ENCODE results near the gene SGO2.

The SGO2 gene

DNA sequence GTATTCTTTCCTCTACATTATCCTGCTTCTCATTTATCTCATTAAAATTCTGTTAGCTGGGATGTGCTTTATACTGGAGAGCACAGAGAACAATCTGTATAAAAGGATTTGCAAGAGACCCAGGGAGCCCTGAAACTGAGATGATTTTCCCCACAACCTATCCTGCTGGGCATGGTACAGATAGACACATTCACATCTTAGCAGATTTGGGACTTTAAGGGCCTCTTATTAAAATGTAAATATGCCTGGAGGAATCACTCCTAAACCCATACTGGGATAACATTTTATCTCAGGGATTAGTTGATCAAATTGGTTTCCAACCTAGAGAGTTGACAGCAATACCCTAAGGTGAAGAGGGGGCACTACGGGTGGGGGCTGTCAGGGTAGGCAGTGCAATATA lies 105.3 kb downstream of the SGO2 start:
- H3K4me1 ChIP-seq (ENCODE audit: control insufficient read depth in 1 of 2, insufficient read depth in 2 of 2, low read length in 2 of 2) = no peaks in the 10 kb centered on the region
- no peaks in the 10 kb centered on the region for H3K36me3 ChIP-seq (ENCODE audit: control insufficient read depth in 1 of 2, insufficient read depth in 2 of 2, low read length in 2 of 2)
- no peak overlapping the region for H3K9ac ChIP-seq (ENCODE audit: low read depth in 1 of 2, low read length in 2 of 2)
- H3K9me3 ChIP-seq (ENCODE audit: control insufficient read depth in 1 of 2, low read length in 2 of 2) = no peaks in the 10 kb centered on the region
- no peak overlapping the region for H3K4me3 ChIP-seq (ENCODE audit: low read depth in 1 of 2, low read length in 2 of 2)
- no peaks in the 10 kb centered on the region for H3K27me3 ChIP-seq (ENCODE audit: control insufficient read depth in 1 of 2, insufficient read depth in 2 of 2, low read length in 2 of 2)
- no peak overlapping the region for H3K27ac ChIP-seq (ENCODE audit: low read depth, low read length)

Measured in duodenal mucosa (tissue), 2 donors.